ENCODE data around the gene TBC1D22B. TPM values are rescaled to one million over a fixed set of nuclear protein-coding genes. Genes with fewer than 3 reads are reported as not detected.

Gene TBC1D22B
- total and polyA plus RNA-seq, 2 experiments from 2014 or later: 9.1 to 19.9 TPM

GRCh38 chr6:37212268-37212667 lies 45.3 kb upstream of the TBC1D22B start (continued):
- no peak for TF ChIP-seq ZNF462 (CRISPR knock-in tag; IDR thresholded peaks at IDR 0.05)
- no peak for TF ChIP-seq CTCF (conservative IDR thresholded peaks at IDR 0.05; ENCODE audit: low read depth in 2 of 2)
- TF ChIP-seq EZH2phosphoT487 (IDR thresholded peaks at IDR 0.05; ENCODE audit: unreplicated experiment): no peak
- TF ChIP-seq POLR2AphosphoS5 (IDR thresholded peaks at IDR 0.05; ENCODE audit: low read depth): no peak
- TF ChIP-seq JUNB (IDR thresholded peaks at IDR 0.05; ENCODE audit: unreplicated experiment): no peak

GRCh38 chr6:37218061-37218460 lies 39.5 kb upstream of the TBC1D22B start:
- Histone ChIP-seq H3K4me3 (no peak overlapping the region), H3K4me2 (no peak overlapping the region), H2AFZ (no peak overlapping the region), H3K27ac (ENCODE audit: low read depth) (no peak overlapping the region), H3K79me2 (replicated peaks; ENCODE audit: insufficient read depth) (no peaks in the 10 kb centered on the region), H3K27me3 (ENCODE audit: insufficient read depth) (no peaks in the 10 kb centered on the region), H3K9me2 (ENCODE audit: insufficient read depth) (no peaks in the 10 kb centered on the region), H3K36me3 (ENCODE audit: insufficient read depth) (no peaks in the 10 kb centered on the region), H4K20me1 (replicated peaks; ENCODE audit: insufficient read depth) (no peaks in the 10 kb centered on the region), H3K4me1 (ENCODE audit: insufficient read depth) (peaks cover 11% of the 10 kb centered on the region), H3F3A (replicated peaks; ENCODE audit: low read depth) (peaks cover 16% of the 10 kb centered on the region)
- Mint-ChIP-seq H3K4me1 (peaks cover 9% of the 10 kb centered on the region), H3K9me3 (no peaks in the 10 kb centered on the region), H3K27me3 (ENCODE audit: insufficient read depth, low read depth, poor library complexity) (peaks cover 5% of the 10 kb centered on the region), H3K4me3 (no peak overlapping the region), H3K36me3 (ENCODE audit: low read depth) (no peaks in the 10 kb centered on the region), H3K27ac (no peak overlapping the region)
- DNase-seq (ENCODE audit: low spot score): no peak
- ATAC-seq: no peak
- TF ChIP-seq ETS1 (IDR thresholded peaks at IDR 0.05) (no peak), EZH2phosphoT487 (IDR thresholded peaks at IDR 0.05; ENCODE audit: unreplicated experiment) (no peak), STAT1 (IDR thresholded peaks at IDR 0.05; ENCODE audit: unreplicated experiment) (no peak), CREB1 (CRISPR knock-in tag; IDR thresholded peaks at IDR 0.05; ENCODE audit: low read depth) (no peak)
